HepG2 (cell line): ENCODE data around the gene RAD17. TPM values are rescaled to one million over a fixed set of nuclear protein-coding genes. Genes with fewer than 3 reads are reported as not detected.

ENCODE experiments used
- ETV5 ChIP-seq: IDR thresholded peaks from 2 replicates; pipeline ENCODE4 v1.6.1; 2018; ENCODE audit warnings: missing biosample characterization, missing genetic modification reagents, inconsistent platforms, borderline replicate concordance
- FOXO4 ChIP-seq: sonication (generic); formaldehyde crosslinking; conservative IDR thresholded peaks from 2 replicates; pipeline ENCODE4 v1.8.1; 2023; ENCODE audit warnings: missing genetic modification reagents
- GFI1 ChIP-seq: sonication (generic); formaldehyde crosslinking; IDR thresholded peaks from 2 replicates; pipeline ENCODE4 v1.5.0; 2020; ENCODE audit warnings: missing genetic modification reagents, mild to moderate bottlenecking, borderline replicate concordance
- MLXIP ChIP-seq: sonication (generic); formaldehyde crosslinking; IDR thresholded peaks from 2 replicates; pipeline ENCODE4 v1.9.0; 2021; ENCODE audit warnings: missing genetic modification reagents, borderline replicate concordance
- MXD1 ChIP-seq: sonication (generic); formaldehyde crosslinking; IDR thresholded peaks from 2 replicates; pipeline ENCODE4 v1.4.0; 2020; ENCODE audit warnings: mild to moderate bottlenecking, missing genetic modification reagents
- MXD3 ChIP-seq: IDR thresholded peaks from 2 replicates; pipeline ENCODE4 v1.6.1; 2016; ENCODE audit warnings: mild to moderate bottlenecking, missing biosample characterization, missing genetic modification reagents
- NFAT5 ChIP-seq: sonication (generic); formaldehyde crosslinking; IDR thresholded peaks from 2 replicates; pipeline ENCODE4 v1.4.0; 2020; ENCODE audit warnings: missing genetic modification reagents
- NR2F6 ChIP-seq, 2 experiments: IDR thresholded peaks; 2 replicates each; pipeline ENCODE4 v1.6.1; 2016; ENCODE audit warnings: antibody characterized with exemption in 1 of 2, mild to moderate bottlenecking in 1 of 2
- REL ChIP-seq: sonication (generic); formaldehyde crosslinking; conservative IDR thresholded peaks from 2 replicates; pipeline ENCODE4 v1.8.0; 2022; ENCODE audit warnings: mild to moderate bottlenecking, missing genetic modification reagents, moderate library complexity
- SIN3B ChIP-seq: fragments of 150-350 bp; IDR thresholded peaks from 2 replicates; pipeline ENCODE4 v1.6.1; 2014; ENCODE audit warnings: low read length
- TBP ChIP-seq: sonication (generic); formaldehyde crosslinking; IDR thresholded peaks from 2 replicates; pipeline ENCODE4 v1.5.0; 2020; ENCODE audit warnings: missing genetic modification reagents
- ZBTB1 ChIP-seq: sonication (generic); formaldehyde crosslinking; IDR thresholded peaks from 2 replicates; pipeline ENCODE4 v1.4.0; 2020; ENCODE audit warnings: missing genetic modification reagents, borderline replicate concordance
- ZNF382 ChIP-seq: sonication (generic); formaldehyde crosslinking; IDR thresholded peaks from 2 replicates; pipeline ENCODE4 v1.5.0; 2020; ENCODE audit warnings: missing genetic modification reagents, mild to moderate bottlenecking, borderline replicate concordance
- ZNF710 ChIP-seq: sonication (generic); formaldehyde crosslinking; IDR thresholded peaks from 2 replicates; pipeline ENCODE4 v1.5.0; 2020; ENCODE audit warnings: mild to moderate bottlenecking, missing genetic modification reagents, borderline replicate concordance
- ZNF777 ChIP-seq: sonication (generic); formaldehyde crosslinking; IDR thresholded peaks from 2 replicates; pipeline ENCODE4 v1.4.0; 2020; ENCODE audit warnings: missing genetic modification reagents
- polyA plus RNA-seq, 8 experiments: library from polyadenylated mRNA; depleted of rRNA in 3 of 8; stranded (reverse) in 7 of 8; unstranded in 1 of 8; fragments of >200 nt; fragmentation: Illumina TruSeq in 4 of 8; extraction: Trizol in 4 of 8; gene quantifications; 2 replicates each; pipeline versions ENCODE4 v1.2.1 to v1.2.3, GENCODE V29; 2011 to 2016; ENCODE audit warnings: low read depth in 4 of 8, missing spikeins in 1 of 8, mixed read lengths in 1 of 8; ENCODE audit not compliant: insufficient read depth in 1 of 8
- total RNA-seq, 5 experiments: library from RNA; depleted of rRNA; stranded (reverse); fragments of >200 nt; fragmentation: Illumina TruSeq; extraction: Trizol; gene quantifications; 2 replicates each; pipeline ENCODE4 v1.2.3, GENCODE V29; 2016; ENCODE audit warnings: low read depth in 1 of 5

Gene RAD17
- total and polyA plus RNA-seq, 2 of the 13 experiments (the other 11 are each of a cell fraction or from before 2014, with no cell fraction given) = 24.0 to 25.9 TPM

GRCh38 chr5:69369340-69370121 is at the start of gene RAD17, which contains the start of the genes AK6 and TAF9 (continued):
- TF ChIP-seq MLXIP (CRISPR knock-in tag) (no peak), SIN3B (no peak; the same call in 1 of the 2 replicates), NR2F6 (IDR thresholded peaks at IDR 0.05) (peak; percentile 30; the same call in 1 of the 2 replicates), NR2F6 (CRISPR knock-in tag; IDR thresholded peaks at IDR 0.05) (no peak), REL (peak; percentile 71; the same call in 1 of the 2 replicates), ZNF382 (CRISPR knock-in tag) (no peak), ZBTB1 (CRISPR knock-in tag) (no peak), NFAT5 (CRISPR knock-in tag) (no peak; the same call in 1 of the 2 replicates), MXD1 (CRISPR knock-in tag) (peak; percentile 91), FOXO4 (CRISPR knock-in tag) (no peak), ZNF710 (CRISPR knock-in tag) (peak; percentile 70; the same call in 1 of the 2 replicates), ETV5 (CRISPR knock-in tag) (peak; percentile 90), TBP (no peak), GFI1 (CRISPR knock-in tag) (0 out of 2 replicates have a peak, but pooled peaks have one; percentile 12), ZNF777 (peak; percentile 74), MXD3 (CRISPR knock-in tag) (peak; percentile 76)
